Measurements from ENCODE around the gene M1AP. TPM values are rescaled to one million over a fixed set of nuclear protein-coding genes. Genes with fewer than 3 reads are reported as not detected.

M1AP gene
- total RNA-seq: not detected

DNA sequence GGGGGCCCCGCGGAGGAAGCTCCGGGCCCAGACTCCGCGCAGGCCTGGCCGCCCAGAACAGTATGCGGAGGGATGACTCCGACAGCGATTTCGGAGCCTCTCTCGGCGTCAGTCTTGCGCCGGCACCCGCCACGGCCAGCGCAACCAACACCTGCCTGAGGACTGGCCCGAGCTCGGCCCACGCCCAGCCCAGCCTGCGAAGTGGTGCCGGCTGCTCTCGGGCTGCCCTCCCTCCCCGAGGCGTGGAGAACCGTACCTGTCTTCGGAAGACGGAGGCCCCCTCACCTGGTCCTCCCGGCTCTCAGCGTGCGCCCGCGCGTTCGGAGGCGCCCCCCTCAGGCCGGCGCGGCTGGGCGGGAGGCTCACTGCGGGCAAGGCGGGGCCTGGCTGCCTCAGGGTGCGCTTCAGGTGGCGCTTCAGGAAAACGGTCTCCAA lies at the start of gene M1AP:
TSS of gene M1AP (minus strand) at position 322 of the 435 bp plus-strand sequence. CDS start 8,055 bp downstream, outside the sequence.
- H3K4me3 Mint-ChIP-seq: no peak within 1 kb of the TSS
- peaks cover 35% of the 10 kb centered on the region for H3K27me3 Mint-ChIP-seq (ENCODE audit: low read depth)
- H3K36me3 Mint-ChIP-seq (ENCODE audit: insufficient read depth): no peaks in the 10 kb centered on the region
- DNase-seq: no peak
- peak; percentile 43 to 67 for ATAC-seq
- peaks cover 5% of the 10 kb centered on the region for H3K4me1 Mint-ChIP-seq (ENCODE audit: low read depth)
- no peaks in the 10 kb centered on the region for H3K9me3 Mint-ChIP-seq

DNA sequence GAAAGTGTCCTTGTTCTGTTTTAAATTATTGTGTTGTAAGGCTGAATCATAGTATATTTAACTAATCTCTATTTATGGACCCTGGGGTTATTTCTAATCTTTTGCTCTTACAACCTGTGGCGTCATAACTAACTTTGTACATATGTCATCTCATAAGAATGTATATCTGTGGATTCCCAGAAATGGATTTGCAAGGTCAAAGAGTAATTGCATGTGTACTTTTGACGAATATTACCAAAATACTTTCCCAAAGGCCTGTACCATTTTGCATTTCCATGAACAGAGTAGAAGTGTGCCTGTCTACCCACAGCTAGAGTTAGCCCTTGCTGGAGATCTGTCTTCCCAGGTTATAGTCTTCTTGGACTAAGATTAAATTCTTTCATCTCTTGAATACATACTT lies 48.7 kb upstream of the M1AP start:
- ATAC-seq: no peak
- H3K36me3 Mint-ChIP-seq (ENCODE audit: insufficient read depth): peaks cover 10% of the 10 kb centered on the region
- no peaks in the 10 kb centered on the region for H3K4me1 Mint-ChIP-seq (ENCODE audit: low read depth)
- H3K4me3 Mint-ChIP-seq: no peak overlapping the region
- H3K9me3 Mint-ChIP-seq: no peaks in the 10 kb centered on the region
- no peak for DNase-seq
- H3K27me3 Mint-ChIP-seq (ENCODE audit: low read depth): no peaks in the 10 kb centered on the region

DNA sequence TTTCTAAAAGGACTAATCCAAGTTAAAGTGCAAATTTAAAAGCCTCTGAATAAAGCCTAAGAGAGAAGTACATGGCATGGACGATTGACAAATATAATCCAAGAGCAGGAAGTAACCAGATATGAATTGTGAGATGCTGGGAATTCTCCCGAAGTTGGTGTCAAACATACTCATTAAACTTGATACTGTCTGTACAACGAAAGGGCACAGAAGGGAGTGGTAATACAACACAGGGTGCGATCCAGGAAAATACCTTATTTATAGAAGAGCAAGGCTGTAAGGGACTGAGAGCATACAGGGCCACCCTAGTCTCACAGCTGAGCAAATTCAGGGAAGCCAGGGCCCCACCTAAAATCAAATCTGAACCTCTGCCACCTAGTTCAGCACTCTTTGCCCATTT lies 47.5 kb upstream of the M1AP start:
- H3K4me3 Mint-ChIP-seq: no peak overlapping the region
- DNase-seq (no peak), ATAC-seq (no peak)
- no peaks in the 10 kb centered on the region for H3K9me3 Mint-ChIP-seq
- peaks cover 5% of the 10 kb centered on the region for H3K36me3 Mint-ChIP-seq (ENCODE audit: insufficient read depth)
- H3K27me3 Mint-ChIP-seq (ENCODE audit: low read depth): no peaks in the 10 kb centered on the region
- H3K4me1 Mint-ChIP-seq (ENCODE audit: low read depth): no peaks in the 10 kb centered on the region

DNA sequence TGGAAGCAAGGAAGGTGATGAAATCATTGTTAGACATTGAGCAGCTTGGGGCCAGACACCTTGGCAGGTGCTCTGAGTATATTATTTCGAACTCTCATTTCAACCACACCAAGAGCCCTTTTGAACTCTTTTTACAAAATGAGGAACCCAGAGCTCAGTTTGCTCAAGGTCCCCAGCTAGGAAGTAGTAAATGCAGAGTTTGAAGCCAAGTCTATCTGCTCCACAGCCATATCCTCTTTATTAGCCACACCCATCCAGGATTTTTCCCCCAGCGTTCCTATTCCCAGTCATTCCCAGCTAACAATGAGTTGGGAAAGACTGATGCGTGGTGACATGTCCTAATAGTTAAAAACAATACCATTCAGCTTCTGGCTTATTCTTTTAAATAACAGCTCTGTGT lies 46.2 kb upstream of the M1AP start:
- peaks cover 5% of the 10 kb centered on the region for H3K36me3 Mint-ChIP-seq (ENCODE audit: insufficient read depth)
- DNase-seq: no peak
- ATAC-seq: no peak
- no peak overlapping the region for H3K4me3 Mint-ChIP-seq
- no peaks in the 10 kb centered on the region for H3K9me3 Mint-ChIP-seq
- no peaks in the 10 kb centered on the region for H3K4me1 Mint-ChIP-seq (ENCODE audit: low read depth)
- H3K27me3 Mint-ChIP-seq (ENCODE audit: low read depth): no peaks in the 10 kb centered on the region

GRCh38 chr2:74693668-74694067 lies 45.5 kb upstream of the M1AP start:
- ATAC-seq (no peak), DNase-seq (no peak)
- Mint-ChIP-seq H3K27me3 (ENCODE audit: low read depth) (no peaks in the 10 kb centered on the region), H3K9me3 (no peaks in the 10 kb centered on the region), H3K4me3 (no peak overlapping the region), H3K4me1 (ENCODE audit: low read depth) (no peaks in the 10 kb centered on the region), H3K36me3 (ENCODE audit: insufficient read depth) (peaks cover 5% of the 10 kb centered on the region)

DNA sequence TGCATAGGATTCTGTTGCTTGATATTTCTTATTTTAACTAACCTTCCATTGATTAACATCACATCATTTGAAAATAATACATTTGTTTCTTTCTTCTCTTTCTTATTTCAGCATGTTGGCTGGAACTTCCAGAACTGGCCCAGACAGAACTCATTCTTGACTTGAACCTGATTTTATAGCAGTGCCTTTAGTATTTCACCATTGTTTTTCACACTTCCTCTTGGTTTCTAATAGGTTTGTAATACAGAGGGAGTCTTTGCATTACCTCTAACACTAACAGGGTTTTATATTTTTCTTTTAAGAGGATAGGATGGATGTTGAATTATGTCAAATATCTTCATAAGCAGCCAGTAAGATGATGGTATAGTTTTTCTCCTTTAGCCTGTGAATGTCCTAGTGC lies 45.1 kb upstream of the M1AP start:
- ATAC-seq (no peak), DNase-seq (no peak)
- Mint-ChIP-seq H3K4me1 (ENCODE audit: low read depth) (no peaks in the 10 kb centered on the region), H3K27me3 (ENCODE audit: low read depth) (no peaks in the 10 kb centered on the region), H3K9me3 (no peaks in the 10 kb centered on the region), H3K4me3 (no peak overlapping the region), H3K36me3 (ENCODE audit: insufficient read depth) (peaks cover 5% of the 10 kb centered on the region)

GRCh38 chr2:74691929-74692328 lies 43.8 kb upstream of the M1AP start:
- Mint-ChIP-seq H3K36me3 (ENCODE audit: insufficient read depth) (peaks cover 5% of the 10 kb centered on the region), H3K4me1 (ENCODE audit: low read depth) (no peaks in the 10 kb centered on the region), H3K4me3 (no peak overlapping the region), H3K9me3 (no peaks in the 10 kb centered on the region), H3K27me3 (ENCODE audit: low read depth) (no peaks in the 10 kb centered on the region)
- no peak for DNase-seq
- no peak for ATAC-seq

- Mint-ChIP-seq H3K4me1 (ENCODE audit: low read depth) (no peaks in the 10 kb centered on the region), H3K9me3 (no peaks in the 10 kb centered on the region), H3K36me3 (ENCODE audit: insufficient read depth) (peaks cover 5% of the 10 kb centered on the region), H3K4me3 (no peak overlapping the region), H3K27me3 (ENCODE audit: low read depth) (no peaks in the 10 kb centered on the region)
- ATAC-seq (peak; percentile 28 to 60), DNase-seq (no peak)
Measured at GRCh38 chr2:74690571-74690970, 42.4 kb upstream of the M1AP start.

DNA sequence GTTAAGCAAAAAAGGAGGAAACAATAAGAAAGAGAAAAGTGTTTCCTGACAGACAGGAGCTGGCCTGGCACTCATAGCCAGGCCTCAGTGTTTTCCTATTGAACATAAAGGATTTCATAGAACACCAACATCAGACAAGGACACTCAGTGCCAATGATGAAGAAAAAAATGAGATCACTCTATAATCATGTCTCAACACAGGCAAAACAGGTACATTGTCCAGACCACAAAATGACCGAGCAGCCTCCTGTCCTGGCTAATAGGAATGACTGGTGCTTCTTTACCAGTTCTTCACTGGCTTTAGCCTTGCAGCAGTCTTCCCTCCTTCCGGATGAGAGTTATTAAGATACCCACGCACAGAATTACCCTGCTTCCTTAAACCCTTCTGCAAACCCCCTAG lies 41.5 kb upstream of the M1AP start:
- H3K4me1 Mint-ChIP-seq (ENCODE audit: low read depth): no peaks in the 10 kb centered on the region
- ATAC-seq: no peak
- DNase-seq: no peak
- no peaks in the 10 kb centered on the region for H3K9me3 Mint-ChIP-seq
- no peak overlapping the region for H3K4me3 Mint-ChIP-seq
- peaks cover 5% of the 10 kb centered on the region for H3K36me3 Mint-ChIP-seq (ENCODE audit: insufficient read depth)
- H3K27me3 Mint-ChIP-seq (ENCODE audit: low read depth): no peaks in the 10 kb centered on the region

- Mint-ChIP-seq H3K36me3 (ENCODE audit: insufficient read depth) (peaks cover 5% of the 10 kb centered on the region), H3K9me3 (no peaks in the 10 kb centered on the region), H3K27me3 (ENCODE audit: low read depth) (no peaks in the 10 kb centered on the region), H3K4me1 (ENCODE audit: low read depth) (no peaks in the 10 kb centered on the region), H3K4me3 (no peak overlapping the region)
- ATAC-seq (no peak), DNase-seq (no peak)
Measured at GRCh38 chr2:74688881-74689280, 40.8 kb upstream of the M1AP start.

DNA sequence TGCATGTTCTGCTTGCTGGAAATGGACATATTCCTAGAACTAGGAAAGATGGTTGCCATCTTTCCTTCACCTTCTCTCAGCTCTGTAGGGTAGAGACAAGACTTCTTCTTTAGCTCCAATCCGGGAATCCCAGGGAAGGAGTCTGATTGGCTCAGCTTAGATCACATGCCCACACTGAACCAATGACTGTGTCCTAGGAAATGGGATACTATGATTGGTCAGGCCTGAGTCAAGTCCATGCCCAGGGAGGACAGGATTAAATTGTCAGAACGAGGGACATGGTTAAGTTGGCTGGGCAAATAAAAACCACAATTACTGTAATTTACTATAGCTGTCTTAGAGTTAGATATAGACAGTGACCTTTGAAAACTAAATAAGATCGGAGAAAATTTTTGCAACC lies 37.3 kb upstream of the M1AP start:
- Mint-ChIP-seq H3K4me1 (ENCODE audit: low read depth) (no peaks in the 10 kb centered on the region), H3K4me3 (no peak overlapping the region), H3K27me3 (ENCODE audit: low read depth) (no peaks in the 10 kb centered on the region), H3K9me3 (no peaks in the 10 kb centered on the region), H3K36me3 (ENCODE audit: insufficient read depth) (peaks cover 5% of the 10 kb centered on the region)
- DNase-seq (no peak), ATAC-seq (no peak)

DNA sequence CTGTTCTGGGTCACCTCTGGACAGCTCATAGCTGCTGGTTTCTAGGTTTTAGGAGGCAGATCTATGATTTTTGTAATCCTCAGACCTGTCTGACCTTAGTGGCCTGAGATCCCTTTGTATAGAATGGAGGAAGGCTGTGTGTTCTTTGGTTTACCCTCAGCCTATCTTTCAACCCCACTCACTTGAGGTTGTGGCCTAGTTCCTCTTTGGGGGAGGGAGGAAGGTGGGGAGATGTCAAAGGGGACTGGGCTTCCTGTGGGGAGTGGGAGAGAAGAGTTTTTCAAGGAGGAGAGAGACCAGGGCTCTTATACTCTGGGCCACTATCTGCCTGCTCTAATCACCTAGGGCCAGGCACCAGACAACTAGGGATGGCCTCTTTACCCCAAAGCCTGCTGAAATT lies 34.4 kb upstream of the M1AP start:
- H3K4me1 Mint-ChIP-seq (ENCODE audit: low read depth): no peaks in the 10 kb centered on the region
- H3K9me3 Mint-ChIP-seq: no peaks in the 10 kb centered on the region
- no peak overlapping the region for H3K4me3 Mint-ChIP-seq
- ATAC-seq (no peak), DNase-seq (no peak)
- peaks cover 13% of the 10 kb centered on the region for H3K36me3 Mint-ChIP-seq (ENCODE audit: insufficient read depth)
- no peaks in the 10 kb centered on the region for H3K27me3 Mint-ChIP-seq (ENCODE audit: low read depth)

- H3K4me1 Mint-ChIP-seq (ENCODE audit: low read depth): no peaks in the 10 kb centered on the region
Measured at GRCh38 chr2:74679615-74680014, 31.5 kb upstream of the M1AP start.

DNA sequence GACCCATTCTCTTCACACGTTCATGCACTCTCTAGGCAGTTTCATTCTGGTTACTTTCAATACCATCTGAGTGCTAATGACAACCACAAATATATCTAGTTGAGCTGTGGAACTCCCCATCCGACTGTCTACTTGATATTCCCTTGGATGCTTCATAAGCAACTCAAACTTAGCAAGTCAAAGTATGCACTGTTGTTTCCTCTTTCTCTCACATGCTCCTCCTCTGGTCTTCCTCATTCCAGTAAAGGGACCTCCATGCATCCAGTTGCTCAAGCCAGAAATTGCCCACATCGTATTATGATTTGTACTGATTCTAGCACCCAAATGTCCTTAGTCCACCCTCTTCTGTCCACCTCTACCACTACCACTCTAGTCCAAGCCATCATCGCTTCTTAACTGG lies 28.2 kb upstream of the M1AP start:
- no peaks in the 10 kb centered on the region for H3K4me1 Mint-ChIP-seq (ENCODE audit: low read depth)
- H3K4me3 Mint-ChIP-seq: no peak overlapping the region
- H3K36me3 Mint-ChIP-seq (ENCODE audit: insufficient read depth): peaks cover 52% of the 10 kb centered on the region

More at GRCh38 chr2:74679615-74680014, 31.5 kb upstream of the M1AP start:
- peaks cover 35% of the 10 kb centered on the region for H3K36me3 Mint-ChIP-seq (ENCODE audit: insufficient read depth)
- H3K27me3 Mint-ChIP-seq (ENCODE audit: low read depth): no peaks in the 10 kb centered on the region
- DNase-seq (no peak), ATAC-seq (no peak)
- H3K4me3 Mint-ChIP-seq: no peak overlapping the region
- H3K9me3 Mint-ChIP-seq: no peaks in the 10 kb centered on the region

GRCh38 chr2:74675090-74675489 lies 27.0 kb upstream of the M1AP start:
- no peak for DNase-seq
- H3K4me3 Mint-ChIP-seq: no peak overlapping the region
- H3K4me1 Mint-ChIP-seq (ENCODE audit: low read depth): no peaks in the 10 kb centered on the region
- ATAC-seq: no peak
- H3K27me3 Mint-ChIP-seq (ENCODE audit: low read depth): no peaks in the 10 kb centered on the region
- no peaks in the 10 kb centered on the region for H3K9me3 Mint-ChIP-seq
- H3K36me3 Mint-ChIP-seq (ENCODE audit: insufficient read depth): peaks cover 51% of the 10 kb centered on the region

More for the DNA sequence above, 28.2 kb upstream of the M1AP start:
- ATAC-seq: no peak
- Mint-ChIP-seq H3K27me3 (ENCODE audit: low read depth) (no peaks in the 10 kb centered on the region), H3K9me3 (no peaks in the 10 kb centered on the region)
- no peak for DNase-seq
